ENCODE data around the gene PPARA. TPM values are rescaled to one million over a fixed set of nuclear protein-coding genes. Genes with fewer than 3 reads are reported as not detected.

Gene PPARA
- total RNA-seq, 4 donors from 2014 or later: 18.7 to 53.8 (median 32.0) TPM

- H3K36me3 ChIP-seq: peaks cover 29% of the 10 kb centered on the region
- 79% methylated on average over 22 of the region's 23 CpGs for WGBS
- no peaks in the 10 kb centered on the region for H3K27me3 ChIP-seq
- H3K4me1 ChIP-seq: peaks cover 57% of the 10 kb centered on the region
- DNase-seq (ENCODE audit: low spot score in 2 of 2): no peak
- no peak for TF ChIP-seq CTCF (IDR thresholded peaks at IDR 0.05)
- TF ChIP-seq EP300 (IDR thresholded peaks at IDR 0.05): no peak
- no peak for TF ChIP-seq POLR2A (IDR thresholded peaks at IDR 0.05)
- no peak for TF ChIP-seq POLR2AphosphoS5 (IDR thresholded peaks at IDR 0.05)
- H3K9me3 ChIP-seq: no peaks in the 10 kb centered on the region
- H3K27ac ChIP-seq: no peak overlapping the region
- no peak overlapping the region for H3K4me3 ChIP-seq
Measured at GRCh38 chr22:46290843-46291785, 140.8 kb downstream of the PPARA start.

- peaks cover 21% of the 10 kb centered on the region for H3K36me3 ChIP-seq
- H3K27ac ChIP-seq: no peak overlapping the region
Measured at GRCh38 chr22:46292173-46292572, 141.8 kb downstream of the PPARA start.

GRCh38 chr22:46292732-46293131, 142.4 kb downstream of the PPARA start:
- no peak for TF ChIP-seq EP300 (IDR thresholded peaks at IDR 0.05)
- TF ChIP-seq CTCF (IDR thresholded peaks at IDR 0.05): no peak
- TF ChIP-seq POLR2AphosphoS5 (IDR thresholded peaks at IDR 0.05): no peak
- no peak for TF ChIP-seq POLR2A (IDR thresholded peaks at IDR 0.05)
- WGBS: 92% methylated on average over 10 of the region's 14 CpGs
- H3K9me3 ChIP-seq: no peaks in the 10 kb centered on the region
- no peak overlapping the region for H3K27ac ChIP-seq
- H3K36me3 ChIP-seq: peaks cover 20% of the 10 kb centered on the region
- DNase-seq (ENCODE audit: low spot score in 2 of 2): no peak
- H3K4me3 ChIP-seq: no peak overlapping the region
- H3K27me3 ChIP-seq: no peaks in the 10 kb centered on the region
- H3K4me1 ChIP-seq: peaks cover 60% of the 10 kb centered on the region

More at GRCh38 chr22:46292173-46292572, 141.8 kb downstream of the PPARA start:
- TF ChIP-seq CTCF (IDR thresholded peaks at IDR 0.05): no peak
- TF ChIP-seq POLR2AphosphoS5 (IDR thresholded peaks at IDR 0.05): no peak
- no peak for TF ChIP-seq POLR2A (IDR thresholded peaks at IDR 0.05)
- TF ChIP-seq EP300 (IDR thresholded peaks at IDR 0.05): no peak
- H3K4me1 ChIP-seq: peaks cover 60% of the 10 kb centered on the region
- WGBS: 93% methylated on average over 3 of the region's 3 CpGs
- H3K4me3 ChIP-seq: no peak overlapping the region
- DNase-seq (ENCODE audit: low spot score in 2 of 2): no peak
- no peaks in the 10 kb centered on the region for H3K9me3 ChIP-seq
- H3K27me3 ChIP-seq: no peaks in the 10 kb centered on the region

Other genes with a start within 250 kb of the PPARA start
- gene WNT7B, start 173.4 kb upstream of the PPARA start, total RNA-seq: 10 to 100 TPM; 18.7 to 54.4 (median 44.1) TPM
- gene CDPF1, start 99.8 kb downstream of the PPARA start, total RNA-seq: 10 to 100 TPM in 2 of 4 donors, 1 to 10 TPM in 2; 3.9 to 13.4 (median 9.5) TPM
- under 1 TPM in 3 of 4 donors, not detected in 1; 0.11 to 0.34 (median 0.34) TPM for gene PKDREJ, start 112.8 kb downstream of the PPARA start, total RNA-seq
- gene TTC38, start 117.5 kb downstream of the PPARA start, total RNA-seq: 10 to 100 TPM; 18.6 to 42.6 (median 35.4) TPM
- gene GTSE1, start 146.3 kb downstream of the PPARA start, total RNA-seq: 1 to 10 TPM in 3 of 4 donors, under 1 TPM in 1; 0.76 to 2.2 (median 1.8) TPM
- gene TRMU, start 185.2 kb downstream of the PPARA start, total RNA-seq: 100 to 1,000 TPM in 1 of 4 donors, 10 to 100 TPM in 3; 28.3 to 109 (median 40.9) TPM